Esophagus squamous epithelium (tissue), 5 donors: ENCODE data around the gene SPAG8. TPM values are rescaled to one million over a fixed set of nuclear protein-coding genes. Genes with fewer than 3 reads are reported as not detected.

Source experiments
- DNase-seq: peaks from one replicate; lab custom pipeline; 2025; lab: John Stamatoyannopoulos, UW
- H3K27ac ChIP-seq, 4 donors: fragments of 200-600 bp; sonication (generic); one replicate each; pipeline ENCODE4 v1.5.1; 2016 to 2019; ENCODE audit warnings: mild to moderate bottlenecking in 1 of 4
- H3K27me3 ChIP-seq, 4 donors: fragments of 200-600 bp; sonication (generic); 1 replicate in 3 of 4; 2 replicates in 1 of 4; pipeline versions ENCODE4 v1.5.1 to v1.6.0; 2017 to 2021; ENCODE audit warnings: antibody characterized with exemption in 1 of 4
- H3K36me3 ChIP-seq, 3 donors: fragments of 200-600 bp; sonication (generic); one replicate each; pipeline ENCODE4 v1.5.1; 2016 to 2019
- H3K4me1 ChIP-seq, 3 donors: fragments of 200-600 bp; sonication (generic); one replicate each; pipeline ENCODE4 v1.5.1; 2017 to 2019
- H3K4me3 ChIP-seq, 4 donors: fragments of 200-600 bp; sonication (generic); 1 replicate in 3 of 4; 2 replicates in 1 of 4; pipeline ENCODE4 v1.5.1; 2016 to 2019; ENCODE audit warnings: mild to moderate bottlenecking in 2 of 4, moderate library complexity in 1 of 4
- H3K9me3 ChIP-seq, 3 donors: fragments of 200-600 bp; sonication (generic); one replicate each; pipeline ENCODE4 v1.5.1; 2016 to 2019
- CTCF ChIP-seq, 6 experiments: fragments of 450-650 bp in 4 of 6; fragments of 200-600 bp in 2 of 6; sonication (generic) in 2 of 6; IDR thresholded peaks; one replicate each; pipeline ENCODE4 v1.5.1; 2016 to 2019; ENCODE audit warnings: antibody characterized with exemption in 6 of 6, mild to moderate bottlenecking in 4 of 6, moderate library complexity in 4 of 6
- POLR2A ChIP-seq, 4 donors: fragments of 450-650 bp; IDR thresholded peaks; one replicate each; pipeline ENCODE4 v1.6.1; 2017; ENCODE audit warnings: antibody characterized with exemption in 4 of 4, mild to moderate bottlenecking in 4 of 4, moderate library complexity in 3 of 4
- WGBS, 2 donors: methylation state at CpG; one replicate each; pipeline ENCODE4 v1.1.5; 2018; 5-methylcytosine and 5-hydroxymethylcytosine counted together
- intact Hi-C: fragments of 100-400 bp; cut with DNase I; formaldehyde crosslinking; loops from one replicate; pipeline ENCODE4 v1.15.0; 2022
- small RNA-seq, 4 donors: library from RNA; depleted of rRNA; stranded (forward); fragments of <200 nt; gene quantifications; one replicate each; pipeline ENCODE3, GENCODE V24; 2016
- total RNA-seq, 4 donors: library from RNA; depleted of rRNA; stranded (reverse); fragments of >200 nt; gene quantifications; one replicate each; pipeline ENCODE4 v1.1.0, GENCODE V29; 2016
- donor health status: DM: yes; HTN: yes; CAD: no.

The SPAG8 gene
- total RNA-seq, 4 donors from 2014 or later: not detected

GRCh38 chr9:35766997-35767396, 45.1 kb downstream of the SPAG8 start:
- DNase-seq: no peak
- no peak overlapping the region for H3K27ac ChIP-seq
- TF ChIP-seq POLR2A (IDR thresholded peaks at IDR 0.05) (no peak), CTCF (IDR thresholded peaks at IDR 0.05) (no peak)
- 81 to 88% methylated on average over 2 of the region's 2 CpGs for WGBS, 2 donors
- no peaks in the 10 kb centered on the region for H3K9me3 ChIP-seq
- intact Hi-C loops: no loop called here
- no peak overlapping the region for H3K4me3 ChIP-seq
- H3K36me3 ChIP-seq: no peaks in the 10 kb centered on the region
- H3K27me3 ChIP-seq: peaks cover 0 to 72% (median 0%) of the 10 kb centered on the region in 4 donors
- H3K4me1 ChIP-seq: peaks cover 0 to 31% (median 7%) of the 10 kb centered on the region in 3 donors

- no peak for DNase-seq
- intact Hi-C loops: no loop called here
- TF ChIP-seq CTCF (IDR thresholded peaks at IDR 0.05): no peak
- TF ChIP-seq POLR2A (IDR thresholded peaks at IDR 0.05): no peak
- H3K4me3 ChIP-seq: no peak overlapping the region
- no peaks in the 10 kb centered on the region for H3K36me3 ChIP-seq
- H3K9me3 ChIP-seq: no peaks in the 10 kb centered on the region
- peaks cover 0 to 78% (median 0%) of the 10 kb centered on the region in 4 donors for H3K27me3 ChIP-seq
- peaks cover 0 to 18% (median 0%) of the 10 kb centered on the region in 3 donors for H3K4me1 ChIP-seq
- 93% methylated on average over 1 of the region's 1 CpG for WGBS, 2 donors
- no peak overlapping the region for H3K27ac ChIP-seq
These were observed 48.3 kb downstream of the SPAG8 start for GRCh38 chr9:35763803-35764202.

- intact Hi-C loops: no loop called here
- peaks cover 0 to 25% (median 2%) of the 10 kb centered on the region in 3 donors for H3K4me1 ChIP-seq
- DNase-seq: no peak
- peaks cover 0 to 78% (median 0%) of the 10 kb centered on the region in 4 donors for H3K27me3 ChIP-seq
- H3K4me3 ChIP-seq: no peak overlapping the region
- H3K27ac ChIP-seq: no peak overlapping the region
- no peaks in the 10 kb centered on the region for H3K36me3 ChIP-seq
- TF ChIP-seq CTCF (IDR thresholded peaks at IDR 0.05) (no peak), POLR2A (IDR thresholded peaks at IDR 0.05) (no peak)
- WGBS, 2 donors: 46 to 47% methylated on average over 2 of the region's 2 CpGs
- H3K9me3 ChIP-seq: no peaks in the 10 kb centered on the region
These were observed 48.9 kb downstream of the SPAG8 start for GRCh38 chr9:35763181-35763580.

GRCh38 chr9:35760651-35761050, 51.4 kb downstream of the SPAG8 start:
- TF ChIP-seq CTCF (IDR thresholded peaks at IDR 0.05) (no peak), POLR2A (IDR thresholded peaks at IDR 0.05) (no peak)
- H3K4me1 ChIP-seq: peaks cover 9 to 49% (median 21%) of the 10 kb centered on the region in 3 donors
- peaks cover 0 to 76% (median 0%) of the 10 kb centered on the region in 4 donors for H3K27me3 ChIP-seq
- no peak for DNase-seq
- H3K4me3 ChIP-seq: no peak overlapping the region
- no peaks in the 10 kb centered on the region for H3K9me3 ChIP-seq
- WGBS, 2 donors: 82 to 85% methylated on average over 2 of the region's 2 CpGs
- H3K36me3 ChIP-seq: peaks cover 0 to 1% (median 0%) of the 10 kb centered on the region in 3 donors
- intact Hi-C loops: no loop called here
- H3K27ac ChIP-seq: no peak overlapping the region

GRCh38 chr9:35759795-35760194, 52.3 kb downstream of the SPAG8 start:
- H3K36me3 ChIP-seq: peaks cover 0 to 10% (median 0%) of the 10 kb centered on the region in 3 donors
- no peak overlapping the region for H3K4me3 ChIP-seq
- no peak for TF ChIP-seq POLR2A (IDR thresholded peaks at IDR 0.05)
- TF ChIP-seq CTCF (IDR thresholded peaks at IDR 0.05): no peak
- 93 to 95% methylated on average over 3 to 4 of the region's 4 CpGs for WGBS, 2 donors
- intact Hi-C loops: no loop called here
- H3K27me3 ChIP-seq: peaks cover 0 to 70% (median 0%) of the 10 kb centered on the region in 4 donors
- H3K4me1 ChIP-seq: peaks cover 9 to 49% (median 21%) of the 10 kb centered on the region in 3 donors
- DNase-seq: no peak
- H3K9me3 ChIP-seq: no peaks in the 10 kb centered on the region
- no peak overlapping the region for H3K27ac ChIP-seq

Small RNAs within 50 kb of the gene (small RNA-seq; reads per million reads assigned to genes)
- 0 to 0.45 (median 0) reads per million in 4 donors for gene HINT2

Other genes starting within 250 kb of the SPAG8 start
- 10 to 100 TPM; 10.1 to 22.1 (median 14.4) TPM for gene TESK1, start 207.0 kb downstream of the SPAG8 start, total RNA-seq
- gene CD72, start 193.8 kb downstream of the SPAG8 start, total RNA-seq: 1 to 10 TPM in 1 of 4 donors, under 1 TPM in 1, not detected in 2; 0.27 to 1.9 TPM
- gene SIT1, start 161.3 kb downstream of the SPAG8 start, total RNA-seq: 1 to 10 TPM in 3 of 4 donors, under 1 TPM in 1; 0.42 to 4.2 (median 1.5) TPM
- gene RMRP, start 154.2 kb downstream of the SPAG8 start, total RNA-seq: 1,000 to 10,000 TPM in 3 of 4 donors, 100 to 1,000 TPM in 1; 759 to 4,621 (median 3,503) TPM
- 10 to 100 TPM in 3 of 4 donors, 1 to 10 TPM in 1; 6.6 to 19.6 (median 14.2) TPM for gene CCDC107, start 154.0 kb downstream of the SPAG8 start, total RNA-seq
- gene ARHGEF39, start 147.1 kb downstream of the SPAG8 start, total RNA-seq: 10 to 100 TPM in 1 of 4 donors, 1 to 10 TPM in 3; 1.3 to 17.5 (median 5.1) TPM
- 1 to 10 TPM in 1 of 4 donors, not detected in 3; 2.2 TPM for gene CA9, start 138.3 kb downstream of the SPAG8 start, total RNA-seq
- 1,000 to 10,000 TPM in 1 of 4 donors, 100 to 1,000 TPM in 2, 10 to 100 TPM in 1; 80.8 to 1,148 (median 217) TPM for gene TPM2, start 122.3 kb downstream of the SPAG8 start, total RNA-seq
- 100 to 1,000 TPM in 2 of 4 donors, 10 to 100 TPM in 2; 94.7 to 233 (median 112) TPM for gene TLN1, start 80.1 kb downstream of the SPAG8 start, total RNA-seq
- gene CREB3, start 79.6 kb downstream of the SPAG8 start, total RNA-seq: 10 to 100 TPM; 10.5 to 24.2 (median 19.2) TPM
- gene GBA2, start 63.0 kb downstream of the SPAG8 start, total RNA-seq: 10 to 100 TPM; 14.1 to 61.8 (median 42.0) TPM
- 10 to 100 TPM in 3 of 4 donors, 1 to 10 TPM in 1; 8.0 to 17.5 (median 11.6) TPM for gene RGP1, start 63.0 kb downstream of the SPAG8 start, total RNA-seq
- gene MSMP, start 58.0 kb downstream of the SPAG8 start, total RNA-seq: not detected
- 10 to 100 TPM in 1 of 4 donors, 1 to 10 TPM in 1, under 1 TPM in 2; 0.08 to 12.2 (median 1.8) TPM for gene NPR2, start 20.7 kb downstream of the SPAG8 start, total RNA-seq
- gene HINT2, start 2.8 kb upstream of the SPAG8 start, total RNA-seq: 10 to 100 TPM; 13.2 to 34.9 (median 19.5) TPM
- gene FAM221B, start 16.5 kb upstream of the SPAG8 start, total RNA-seq: not detected
- 1 to 10 TPM in 2 of 4 donors, under 1 TPM in 2; 0.35 to 4.8 (median 1.4) TPM for gene TMEM8B, start 17.0 kb upstream of the SPAG8 start, total RNA-seq
- gene OR13J1, start 58.1 kb upstream of the SPAG8 start, total RNA-seq: not detected
- gene HRCT1, start 93.9 kb upstream of the SPAG8 start, total RNA-seq: 1 to 10 TPM in 1 of 4 donors, under 1 TPM in 1, not detected in 2; 0.70 to 4.6 TPM
- 1 to 10 TPM in 1 of 4 donors, under 1 TPM in 1, not detected in 2; 0.22 to 1.1 TPM for gene SPAAR, start 97.2 kb upstream of the SPAG8 start, total RNA-seq
- gene OR2S2, start 145.9 kb upstream of the SPAG8 start, total RNA-seq: not detected
- gene RECK, start 224.7 kb upstream of the SPAG8 start, total RNA-seq: 10 to 100 TPM in 1 of 4 donors, 1 to 10 TPM in 1, under 1 TPM in 2; 0.23 to 16.2 (median 1.9) TPM